Skin epidermis (tissue), 12 donors: ENCODE measurements around the gene VASH1.

Source experiments
- H3K27ac ChIP-seq, 21 experiments: fragments of 200-600 bp; sonication (generic) in 11 of 21; one replicate each; pipeline ENCODE4 v1.5.0; 2020; ENCODE audit warnings: mild to moderate bottlenecking in 3 of 21, inconsistent platforms in 2 of 21, moderate library complexity in 2 of 21
- H3K4me3 ChIP-seq, 7 experiments: fragments of 200-600 bp; sonication (generic) in 2 of 7; one replicate each; pipeline ENCODE4 v1.5.0; 2020; ENCODE audit warnings: inconsistent platforms in 2 of 7, mild to moderate bottlenecking in 2 of 7, moderate library complexity in 1 of 7

VASH1 gene

GRCh38 chr14:76780058-76780345 lies 18.7 kb downstream of the VASH1 start:
- H3K27ac ChIP-seq: no peak overlapping the region
- no peak overlapping the region for H3K4me3 ChIP-seq

- H3K27ac ChIP-seq: no peak overlapping the region
- no peak overlapping the region for H3K4me3 ChIP-seq
Measured at GRCh38 chr14:76780360-76780759, 19.1 kb downstream of the VASH1 start.

- no peak overlapping the region for H3K4me3 ChIP-seq
- H3K27ac ChIP-seq: peak overlapping the region in 1 of 21 experiments; percentile 41
Measured at GRCh38 chr14:76780875-76781647, 19.8 kb downstream of the VASH1 start.

- Histone ChIP-seq H3K27ac (peak overlapping the region in 5 of 21 experiments; percentile 2 to 49 (median 41)), H3K4me3 (no peak overlapping the region)
Measured at GRCh38 chr14:76781648-76782051, 20.4 kb downstream of the VASH1 start.

- peak overlapping the region in 5 of 21 experiments; percentile 12 to 51 (median 49) for H3K27ac ChIP-seq
Measured at GRCh38 chr14:76782115-76782884, 21.0 kb downstream of the VASH1 start.

GRCh38 chr14:76782885-76783566 lies 21.8 kb downstream of the VASH1 start:
- peak overlapping the region in 2 of 21 experiments; percentile 49 to 51 for H3K27ac ChIP-seq
- no peak overlapping the region for H3K4me3 ChIP-seq

More at GRCh38 chr14:76782115-76782884, 21.0 kb downstream of the VASH1 start:
- H3K4me3 ChIP-seq: no peak overlapping the region

- Histone ChIP-seq H3K4me3 (no peak overlapping the region), H3K27ac (no peak overlapping the region)
Measured at GRCh38 chr14:76784266-76784874, 23.1 kb downstream of the VASH1 start.

GRCh38 chr14:76784881-76785280 lies 23.6 kb downstream of the VASH1 start:
- no peak overlapping the region for H3K27ac ChIP-seq
- H3K4me3 ChIP-seq: no peak overlapping the region

- no peak overlapping the region for H3K4me3 ChIP-seq
- no peak overlapping the region for H3K27ac ChIP-seq
Measured at GRCh38 chr14:76786601-76787000, 25.3 kb downstream of the VASH1 start.

GRCh38 chr14:76792422-76792821 lies 31.2 kb downstream of the VASH1 start:
- H3K27ac ChIP-seq: no peak overlapping the region
- no peak overlapping the region for H3K4me3 ChIP-seq

GRCh38 chr14:76793324-76793723 lies 32.1 kb downstream of the VASH1 start:
- no peak overlapping the region for H3K27ac ChIP-seq
- H3K4me3 ChIP-seq: no peak overlapping the region

- no peak overlapping the region for H3K4me3 ChIP-seq
- H3K27ac ChIP-seq: no peak overlapping the region
Measured at GRCh38 chr14:76793956-76794355, 32.7 kb downstream of the VASH1 start.

GRCh38 chr14:76806446-76806845 lies 45.2 kb downstream of the VASH1 start:
- H3K27ac ChIP-seq: no peak overlapping the region

GRCh38 chr14:76808011-76808410 lies 46.7 kb downstream of the VASH1 start:
- no peak overlapping the region for H3K4me3 ChIP-seq
- no peak overlapping the region for H3K27ac ChIP-seq

More at GRCh38 chr14:76806446-76806845, 45.2 kb downstream of the VASH1 start:
- no peak overlapping the region for H3K4me3 ChIP-seq

GRCh38 chr14:76808990-76809389 lies 47.7 kb downstream of the VASH1 start:
- Histone ChIP-seq H3K27ac (no peak overlapping the region), H3K4me3 (no peak overlapping the region)

GRCh38 chr14:76810525-76810924 lies 49.3 kb downstream of the VASH1 start:
- Histone ChIP-seq H3K4me3 (peak overlapping the region in 1 of 7 experiments; percentile 88), H3K27ac (peak overlapping the region in 7 of 21 experiments; percentile 6 to 97 (median 39))

GRCh38 chr14:76810953-76811400 lies 49.7 kb downstream of the VASH1 start:
- H3K4me3 ChIP-seq: peak overlapping the region in 4 of 7 experiments; percentile 82 to 95 (median 90)
- peak overlapping the region in 12 of 21 experiments; percentile 2 to 97 (median 58) for H3K27ac ChIP-seq

GRCh38 chr14:76811561-76811960 lies 50.3 kb downstream of the VASH1 start:
- Histone ChIP-seq H3K4me3 (peak overlapping the region; percentile 58 to 96 (median 88)), H3K27ac (peak overlapping the region in 16 of 21 experiments; percentile 2 to 97 (median 86))

- Histone ChIP-seq H3K27ac (peak overlapping the region; percentile 52 to 97 (median 85)), H3K4me3 (peak overlapping the region; percentile 58 to 96 (median 88))
Measured at GRCh38 chr14:76812093-76812421, 50.8 kb downstream of the VASH1 start.
